ENCODE data around the gene ATP6V0B.

ATP6V0B gene

DNA sequence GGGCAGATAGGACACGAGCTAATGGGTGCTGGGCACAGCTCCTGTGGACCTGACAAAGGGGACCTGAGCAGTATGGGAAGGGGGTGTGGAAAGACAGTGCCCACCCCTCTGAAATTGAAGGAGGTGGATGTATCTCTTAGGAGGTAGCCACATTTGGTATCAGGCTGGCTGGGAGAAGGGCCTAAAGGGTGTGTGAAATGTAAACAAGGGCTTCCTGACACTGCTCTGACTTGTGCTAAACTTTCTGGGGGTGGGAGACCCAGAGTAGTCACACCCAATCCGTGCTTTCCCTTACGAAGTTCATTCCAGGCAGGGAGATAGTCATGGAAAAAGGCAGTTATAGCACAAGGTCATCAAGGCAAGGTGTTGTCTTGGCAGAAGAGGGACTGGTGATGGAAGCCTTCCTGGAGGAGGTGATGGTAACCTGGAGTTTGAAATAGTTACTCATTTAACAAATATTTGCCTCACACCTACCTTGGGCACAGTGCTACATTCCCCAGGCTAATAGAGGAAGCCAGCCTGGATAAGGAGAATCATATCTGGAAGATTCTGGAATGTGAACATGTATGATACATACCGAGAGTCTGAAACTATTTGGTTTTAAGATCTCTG lies 11.3 kb downstream of the ATP6V0B start:
- DNase-seq, result no peak

DNA sequence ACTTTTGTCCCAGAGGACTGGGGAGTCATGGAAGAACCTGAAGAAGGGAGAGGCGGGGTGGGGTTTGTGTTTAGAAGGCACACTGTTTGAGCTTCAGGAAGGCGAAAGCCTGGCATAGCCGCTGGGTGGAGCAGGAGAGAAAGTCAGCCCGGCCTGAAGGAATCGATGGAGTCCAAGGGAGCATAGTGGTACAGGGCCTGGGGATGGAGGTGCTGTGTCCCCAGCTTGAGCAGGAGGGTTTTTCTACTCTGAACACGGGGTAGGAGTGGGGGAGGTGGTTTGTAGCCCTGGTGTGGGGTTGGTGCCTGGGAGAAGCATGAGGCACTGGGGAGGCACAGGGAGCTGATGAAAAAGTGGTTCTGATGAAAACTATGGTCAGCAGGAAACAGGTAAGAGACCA lies 12.0 kb downstream of the ATP6V0B start:
- no peak for DNase-seq

DNA sequence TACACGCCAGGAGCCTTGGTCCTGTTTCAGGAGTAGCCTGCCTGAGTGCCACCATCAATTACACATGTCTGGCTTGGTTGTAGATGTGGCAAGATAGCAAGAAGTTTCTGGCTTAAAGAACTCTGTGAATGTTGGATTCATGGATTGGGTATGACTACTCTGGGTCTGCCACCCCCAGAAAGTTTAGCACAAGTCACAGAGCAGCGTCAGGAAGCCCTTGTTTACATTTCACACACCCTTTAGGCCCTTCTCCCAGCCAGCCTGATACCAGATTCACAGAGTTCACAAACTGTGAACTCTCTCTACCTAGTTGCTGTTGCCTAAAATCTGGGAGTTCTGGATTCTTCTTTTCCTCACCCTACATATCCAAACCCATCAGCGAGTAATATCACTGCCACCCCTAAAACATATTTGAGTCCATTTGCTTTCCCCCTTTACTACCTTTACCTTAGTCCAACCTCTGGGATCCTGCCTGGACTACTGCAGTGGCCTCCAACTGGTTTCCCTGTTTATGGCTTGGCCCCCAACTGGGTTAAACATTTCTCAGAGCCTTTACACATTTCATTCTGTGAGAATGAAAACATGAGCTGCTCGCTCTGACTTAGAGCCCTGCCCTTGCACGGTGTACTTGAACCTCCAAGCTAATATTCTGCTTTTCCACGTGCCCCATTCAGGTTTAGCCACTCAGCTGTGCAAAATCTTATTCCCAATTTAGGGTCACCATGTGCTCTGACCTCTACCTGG lies 12.6 kb downstream of the ATP6V0B start:
- DNase-seq, result no peak

DNA sequence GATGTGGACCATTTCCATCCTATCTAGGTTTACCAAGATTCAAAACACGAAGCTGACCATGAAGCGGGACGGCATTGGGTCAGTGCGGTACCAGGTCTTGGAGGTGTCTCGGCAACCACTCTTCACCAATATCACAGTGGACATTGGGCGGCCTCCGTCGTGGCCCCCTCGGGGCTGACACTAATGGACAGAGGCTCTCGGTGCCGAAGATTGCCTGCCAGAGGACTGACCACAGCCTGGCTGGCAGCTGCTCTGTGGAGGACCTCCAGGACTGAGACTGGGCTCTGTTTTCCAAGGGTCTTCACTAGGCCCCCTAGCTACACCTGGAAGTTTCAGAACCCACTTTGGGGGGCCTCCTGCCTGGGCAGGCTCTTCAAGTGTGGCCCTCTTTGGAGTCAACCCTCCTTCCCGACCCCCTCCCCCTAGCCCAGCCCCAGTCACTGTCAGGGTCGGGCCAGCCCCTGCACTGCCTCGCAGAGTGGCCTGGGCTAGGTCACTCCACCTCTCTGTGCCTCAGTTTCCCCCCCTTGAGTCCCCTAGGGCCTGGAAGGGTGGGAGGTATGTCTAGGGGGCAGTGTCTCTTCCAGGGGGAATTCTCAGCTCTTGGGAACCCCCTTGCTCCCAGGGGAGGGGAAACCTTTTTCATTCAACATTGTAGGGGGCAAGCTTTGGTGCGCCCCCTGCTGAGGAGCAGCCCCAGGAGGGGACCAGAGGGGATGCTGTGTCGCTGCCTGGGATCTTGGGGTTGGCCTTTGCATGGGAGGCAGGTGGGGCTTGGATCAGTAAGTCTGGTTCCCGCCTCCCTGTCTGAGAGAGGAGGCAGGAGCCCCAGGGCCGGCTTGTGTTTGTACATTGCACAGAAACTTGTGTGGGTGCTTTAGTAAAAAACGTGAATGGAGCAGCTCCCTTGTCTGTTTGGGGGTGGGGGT lies 15.8 kb downstream of the ATP6V0B start:
- no peak for DNase-seq

DNA sequence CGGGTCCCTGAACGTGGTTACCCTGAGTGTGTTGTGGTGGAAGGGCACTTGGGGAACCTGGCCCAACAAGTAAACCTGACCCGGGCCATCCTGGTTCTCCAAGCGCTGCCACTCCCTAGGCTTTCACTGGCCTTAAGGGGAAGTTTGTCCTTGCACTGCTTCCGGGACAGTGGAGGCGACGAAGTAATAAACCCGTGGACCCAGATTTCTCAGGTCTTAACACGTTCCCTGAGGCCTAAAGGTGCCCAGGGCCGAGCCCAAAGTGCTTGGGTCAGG lies 16.4 kb downstream of the ATP6V0B start:
- DNase-seq, result no peak

DNA sequence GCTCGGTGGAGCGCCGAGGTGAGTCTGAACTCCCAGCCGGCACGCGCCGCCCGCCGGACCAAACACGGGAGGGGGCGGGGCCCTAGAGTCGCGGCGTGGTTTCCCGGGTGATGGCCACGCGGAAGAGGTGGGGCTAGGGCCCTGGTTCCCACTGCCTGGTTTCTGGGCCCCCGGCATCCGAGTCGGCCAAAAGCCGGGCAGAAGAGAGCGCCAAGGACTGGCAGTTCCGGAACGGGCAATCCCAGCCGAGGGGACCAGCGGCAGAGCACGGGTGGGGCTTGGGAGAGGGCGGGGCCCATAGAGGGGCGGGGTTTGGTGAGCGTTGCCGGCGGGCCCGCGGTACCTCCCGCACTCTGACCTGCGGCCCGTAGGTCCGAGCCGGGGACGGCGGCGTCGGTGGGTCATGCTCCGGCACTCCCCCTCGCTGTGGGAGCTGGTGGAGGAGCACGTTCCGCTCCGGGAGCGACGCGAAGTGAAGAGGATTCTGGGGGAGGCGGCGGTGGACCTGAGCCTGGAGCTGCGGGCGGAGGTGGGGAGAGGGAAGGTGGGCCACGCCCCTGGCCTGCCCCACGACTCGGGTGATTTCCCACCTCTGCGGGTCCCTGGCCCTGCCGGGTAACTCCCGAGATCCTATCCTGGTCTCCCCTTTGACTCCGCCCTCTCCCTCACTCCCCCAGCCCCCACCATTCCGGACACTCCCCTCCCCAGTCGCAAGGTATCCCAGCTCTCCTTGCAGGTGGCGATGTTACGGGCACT lies 16.9 kb downstream of the ATP6V0B start, which contains the start of gene CCDC24:
CCDC24 (plus strand) TSS at position 124 of the 756 bp plus-strand sequence; CDS start at position 404, 280 bp downstream.
- DNase-seq, result peak; percentile 50 to 72 (median 56)

DNA sequence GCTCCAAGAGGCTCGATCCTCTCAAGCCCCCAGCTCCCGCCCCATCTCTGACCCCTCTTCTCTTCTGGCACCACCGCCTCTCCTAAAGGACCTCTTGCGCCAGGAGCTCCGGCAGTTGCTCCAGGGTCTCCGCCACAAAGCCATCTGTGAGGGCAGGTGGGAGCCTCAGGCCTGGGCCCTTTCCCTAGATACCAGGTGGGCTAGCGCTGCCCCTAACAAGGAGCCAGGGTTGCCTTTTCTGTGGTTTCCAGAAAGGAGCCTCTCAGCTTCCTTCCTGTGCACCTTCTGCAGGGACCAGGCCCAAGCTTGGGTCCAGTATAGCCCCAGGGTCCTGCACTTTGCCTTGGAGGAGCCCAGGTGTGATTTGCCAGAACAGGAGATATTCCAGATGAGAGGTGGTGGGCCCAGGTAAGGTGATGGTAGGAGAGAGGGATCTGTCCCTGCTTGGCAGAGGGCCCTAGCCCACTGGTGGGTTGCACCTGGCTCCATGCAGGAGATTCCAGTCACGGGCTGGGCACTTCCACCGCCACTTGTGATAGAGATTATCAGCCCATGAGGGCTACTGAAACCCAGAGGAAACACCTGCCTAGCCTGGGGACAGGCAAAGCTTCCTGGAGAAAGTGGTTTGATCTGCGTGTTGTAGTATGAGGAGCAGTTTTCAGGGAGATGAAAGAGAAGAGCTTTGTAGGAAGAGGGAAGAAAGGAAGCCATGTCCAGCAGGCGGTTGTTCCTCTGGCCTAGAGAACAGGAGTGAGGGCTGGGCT lies 17.7 kb downstream of the ATP6V0B start:
- no peak for DNase-seq

DNA sequence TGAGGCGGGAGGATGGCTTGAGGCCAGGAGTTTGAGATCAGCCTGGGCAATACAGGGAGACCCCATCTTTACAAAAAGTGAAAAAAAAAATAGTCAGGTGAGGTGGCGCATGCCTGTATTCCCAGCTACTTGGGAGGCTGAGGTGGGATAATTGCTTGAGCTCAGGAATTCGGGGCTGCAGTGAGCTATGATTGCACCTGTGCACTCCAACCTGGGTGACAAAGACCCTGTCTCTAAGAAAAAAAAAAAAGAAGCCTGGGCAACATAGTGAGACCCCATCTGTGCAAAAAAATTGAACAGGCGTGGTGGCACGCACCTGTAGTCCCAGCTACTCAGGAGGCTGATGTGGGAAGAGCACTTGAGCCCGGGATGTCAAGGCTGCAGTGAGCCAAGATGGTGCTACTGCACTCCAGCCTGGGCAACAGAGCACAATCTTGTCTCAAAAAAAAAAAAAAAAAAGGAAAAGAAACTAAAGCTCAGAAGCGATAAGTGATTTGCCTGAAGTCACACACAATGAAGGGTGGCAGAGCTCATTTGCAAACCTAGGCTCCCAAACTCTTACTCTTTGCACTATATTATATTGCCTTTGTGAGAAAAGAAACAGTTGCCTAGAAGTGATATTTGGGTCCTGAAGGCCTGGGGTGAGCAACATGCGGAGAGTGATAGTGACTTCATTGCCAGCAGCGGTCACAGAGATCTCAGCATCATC lies 18.6 kb downstream of the ATP6V0B start:
- DNase-seq, result no peak

DNA sequence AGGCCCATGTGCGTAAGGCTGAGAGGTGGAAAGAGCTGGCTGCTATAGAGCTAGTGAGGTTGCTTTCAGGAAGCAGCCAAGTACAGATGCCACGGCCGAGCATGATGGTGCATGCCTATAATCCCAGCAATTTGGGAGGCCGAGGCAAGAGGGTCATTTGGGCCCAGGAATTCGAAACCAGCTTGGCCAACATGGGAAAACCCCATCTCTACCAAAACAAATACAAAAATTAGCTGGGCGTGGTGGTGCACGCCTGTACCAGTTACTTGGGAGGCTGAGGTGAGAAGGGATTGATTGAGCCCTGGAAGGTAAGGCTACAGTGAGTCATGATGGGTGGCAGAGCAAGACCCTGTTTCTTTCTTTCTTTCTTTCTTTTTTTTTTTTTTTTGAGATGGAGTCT lies 19.3 kb downstream of the ATP6V0B start:
- DNase-seq, result no peak

DNA sequence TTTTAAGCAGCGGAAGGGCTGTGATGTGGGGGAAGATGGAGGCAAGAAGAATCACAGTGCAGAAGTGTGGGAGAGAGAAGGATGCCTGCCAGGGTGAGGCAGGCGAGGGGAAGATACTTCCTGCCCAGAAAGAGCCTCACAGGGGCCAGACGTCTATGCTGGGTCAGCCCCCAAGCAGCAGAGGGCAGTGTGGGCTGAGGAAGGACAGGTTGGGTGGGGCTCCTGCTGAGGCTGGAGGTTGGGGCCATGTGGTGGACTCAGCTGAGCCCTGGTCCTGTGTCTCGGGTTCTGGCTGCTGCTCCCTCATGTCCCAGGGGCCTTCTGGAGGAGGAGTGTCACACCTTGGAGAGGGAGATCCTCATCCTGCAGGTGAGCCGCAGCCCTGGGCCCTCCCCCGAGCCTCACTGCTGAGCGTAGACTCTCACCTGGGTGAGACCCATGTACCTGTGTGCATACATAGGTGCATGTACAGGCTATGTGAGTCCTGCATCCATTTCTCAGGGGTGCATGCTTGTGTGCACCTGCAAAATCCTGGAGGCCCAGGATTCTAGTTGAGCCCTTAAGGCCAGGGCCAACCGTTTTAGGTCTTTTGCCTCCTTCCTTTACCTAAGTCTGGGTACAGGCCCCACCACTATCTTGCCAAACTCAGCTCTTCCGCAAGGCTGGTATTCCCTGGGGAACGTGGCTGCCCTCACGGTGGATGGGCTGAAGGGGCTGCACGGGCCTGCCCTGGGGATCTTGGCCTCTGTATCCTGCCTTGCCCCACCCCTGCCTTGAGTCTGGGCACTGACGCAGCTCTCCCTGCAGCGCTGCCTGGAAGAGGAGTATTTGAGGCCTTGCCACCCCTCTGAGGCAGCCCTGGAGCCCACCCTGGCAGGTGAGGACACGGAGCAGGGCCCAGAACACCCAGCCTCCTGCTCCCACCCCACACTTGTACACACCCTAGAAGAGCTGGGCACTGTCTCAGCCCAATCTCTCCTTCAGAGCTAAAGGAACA lies 20.3 kb downstream of the ATP6V0B start:
- no peak for DNase-seq

DNA sequence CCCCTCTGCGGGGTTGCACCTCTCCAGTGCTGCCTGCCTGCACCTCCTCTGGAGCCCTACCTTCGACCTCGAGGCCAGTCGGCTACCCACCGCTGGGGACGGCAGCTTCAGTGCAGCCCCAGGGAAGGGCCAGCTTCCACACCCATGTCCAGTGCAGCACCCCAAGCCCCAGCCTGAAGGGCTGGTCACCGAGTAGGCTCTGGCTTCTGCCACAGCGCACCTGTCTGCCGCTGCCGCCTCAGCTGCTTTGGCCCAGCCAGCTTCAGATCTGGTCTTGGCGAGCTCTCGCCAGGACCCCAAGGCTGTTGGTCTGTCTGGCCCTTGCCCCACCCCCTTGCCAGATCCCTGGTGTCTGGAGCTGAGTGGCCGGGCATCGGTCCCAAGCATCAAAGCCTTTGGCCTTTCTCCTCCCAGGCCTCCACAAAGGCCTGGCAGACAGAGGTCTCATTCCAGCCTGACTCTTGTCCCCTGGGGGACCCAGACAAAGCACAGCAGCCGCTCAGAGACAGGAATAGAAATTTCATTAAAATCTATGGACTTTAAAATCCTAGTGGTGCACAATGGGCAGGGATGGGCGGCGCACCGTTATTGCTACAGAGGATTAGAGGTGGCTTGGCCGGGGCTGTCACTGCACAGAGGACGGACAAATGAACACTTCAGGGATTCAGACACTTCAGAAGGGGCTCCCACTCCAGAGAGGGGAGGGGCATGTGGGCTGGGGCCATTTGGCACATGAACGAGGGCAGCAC lies 21.4 kb downstream of the ATP6V0B start:
- DNase-seq, result no peak

DNA sequence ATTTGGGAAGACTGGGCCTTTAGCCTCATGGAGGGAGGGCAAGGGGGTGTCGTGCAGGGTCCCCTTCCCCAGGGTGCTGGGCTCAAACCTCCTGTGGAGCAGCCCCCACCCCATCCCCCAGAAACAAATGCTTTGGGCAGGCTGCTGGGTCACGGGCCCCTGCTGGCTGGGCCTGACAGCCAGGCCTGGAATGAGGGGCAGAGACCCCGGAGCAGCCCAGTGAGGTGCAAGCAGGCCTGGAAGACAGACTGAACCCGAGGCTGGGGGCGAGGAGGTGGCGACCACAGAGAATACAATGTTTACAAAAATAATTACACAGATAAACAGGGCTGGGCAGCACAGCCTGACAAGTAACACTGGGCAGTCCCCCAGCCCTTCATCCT lies 22.0 kb downstream of the ATP6V0B start:
- no peak for DNase-seq

DNA sequence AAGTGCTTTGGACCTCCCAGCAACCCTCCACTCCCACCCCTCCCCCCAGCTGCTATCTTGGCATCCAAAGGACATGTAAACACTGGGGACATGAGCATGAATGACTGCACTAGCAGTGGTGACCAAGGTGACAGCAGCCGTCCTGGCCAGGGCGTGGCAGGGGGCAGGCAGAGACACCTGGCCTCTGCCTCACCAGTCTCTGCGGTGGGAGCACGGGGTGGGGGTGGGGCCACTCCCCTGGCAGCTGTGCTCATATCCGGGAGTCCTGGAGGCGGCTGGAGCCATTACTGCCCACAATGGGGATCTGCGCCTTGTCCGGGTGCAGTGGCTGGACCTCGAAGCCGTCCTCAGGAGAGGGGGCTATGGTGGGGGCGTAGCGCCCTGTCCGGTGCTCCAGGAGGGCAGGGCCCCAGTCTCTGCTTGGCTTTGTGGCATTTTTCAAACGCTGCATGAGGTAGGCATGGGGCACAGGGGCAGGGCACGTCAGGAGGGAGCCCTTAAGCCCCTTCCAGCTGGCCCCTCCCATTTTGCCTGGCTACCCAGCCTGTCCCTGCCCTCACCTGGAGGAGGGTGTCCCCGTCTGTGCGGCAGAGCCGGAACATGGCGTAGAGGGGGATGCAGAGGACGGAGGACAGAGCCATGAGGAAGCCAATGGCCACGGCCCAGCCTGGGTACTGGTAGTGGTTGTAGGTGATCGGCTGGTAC lies 22.7 kb downstream of the ATP6V0B start:
- no peak for DNase-seq

DNA sequence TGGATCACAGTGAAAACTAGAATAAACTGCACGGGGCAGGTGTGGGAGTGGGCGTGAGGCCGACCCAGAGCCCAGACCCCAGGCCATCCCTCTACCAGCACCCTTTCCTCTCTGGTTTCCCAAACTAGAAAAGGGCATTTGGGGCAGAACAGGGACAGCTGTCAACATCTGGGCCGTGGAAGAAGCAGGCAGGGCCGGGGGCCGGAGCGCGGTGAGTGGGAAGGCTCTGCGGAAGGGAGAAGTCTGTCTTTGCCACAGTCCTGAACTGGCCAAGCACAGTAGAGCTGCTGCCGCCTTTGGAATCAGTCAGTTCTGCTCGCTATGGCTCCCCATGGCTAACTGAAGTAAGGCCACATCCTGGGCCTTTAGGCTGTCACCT lies 23.2 kb downstream of the ATP6V0B start:
- DNase-seq, result no peak

DNA sequence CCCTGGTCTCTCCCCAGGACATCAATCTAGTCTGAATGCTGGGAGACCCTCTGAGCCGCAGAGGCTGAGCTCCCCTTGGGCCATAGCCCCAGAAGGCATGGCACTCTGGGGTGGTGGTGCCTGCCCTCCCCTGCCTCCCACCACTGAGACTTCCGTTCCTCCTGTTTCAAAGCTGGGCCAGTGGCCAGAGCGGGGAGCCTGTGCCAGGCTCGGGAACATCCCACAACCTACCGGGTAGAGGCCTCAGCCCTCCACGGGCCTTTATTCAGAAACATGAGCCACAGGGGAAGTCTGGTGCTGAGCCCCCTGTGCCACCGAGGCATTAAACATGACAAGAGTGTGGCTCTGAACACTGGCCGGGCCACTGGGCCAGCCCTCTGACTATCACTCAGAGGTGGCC lies 24.7 kb downstream of the ATP6V0B start:
- no peak for DNase-seq

DNA sequence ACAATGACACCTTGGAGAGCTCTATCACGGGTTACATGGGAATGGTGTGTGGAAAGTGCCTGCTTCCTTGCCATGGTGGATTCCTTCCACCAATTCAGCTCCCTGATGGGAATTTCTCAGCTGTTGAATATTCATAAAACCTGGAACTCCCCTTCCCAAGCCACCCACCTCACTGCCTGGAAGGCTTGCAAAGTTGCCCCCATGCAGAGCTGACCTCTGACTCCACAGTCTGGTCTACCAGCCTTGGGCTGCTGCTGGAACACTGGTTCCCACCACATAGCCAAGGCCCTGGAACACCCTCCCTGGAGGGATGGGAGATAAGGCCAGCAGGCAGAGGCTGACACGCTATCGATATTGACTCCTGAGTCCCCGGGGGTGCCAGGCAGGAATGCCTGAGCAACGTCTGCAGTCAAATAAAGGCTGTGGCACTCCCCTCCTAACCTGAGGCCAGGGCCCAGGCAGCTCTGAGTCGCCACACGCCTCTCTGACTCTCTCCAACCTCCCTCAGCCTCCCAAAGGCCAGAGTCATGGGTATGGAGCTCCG lies 25.4 kb downstream of the ATP6V0B start:
- DNase-seq, result no peak

DNA sequence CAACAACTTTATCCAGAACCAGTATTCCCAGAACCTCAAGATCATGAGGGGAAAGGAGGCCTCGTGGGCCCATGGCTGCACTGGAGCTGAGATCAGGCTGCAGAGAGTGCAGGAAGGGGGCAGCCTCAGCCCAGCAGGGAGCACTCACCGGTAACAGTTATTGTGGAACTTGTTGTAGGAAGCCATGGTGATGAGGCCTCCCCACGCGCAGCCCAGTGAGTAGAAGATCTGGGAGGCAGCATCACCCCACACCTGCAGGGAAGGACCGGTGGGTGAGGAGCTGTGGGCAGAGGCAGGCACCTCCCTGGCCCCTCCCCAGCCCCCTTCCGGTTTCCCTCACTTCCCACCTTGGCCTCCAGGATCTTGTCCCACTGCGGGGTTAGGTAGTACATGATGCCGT lies 27.4 kb downstream of the ATP6V0B start:
- DNase-seq, result no peak

DNA sequence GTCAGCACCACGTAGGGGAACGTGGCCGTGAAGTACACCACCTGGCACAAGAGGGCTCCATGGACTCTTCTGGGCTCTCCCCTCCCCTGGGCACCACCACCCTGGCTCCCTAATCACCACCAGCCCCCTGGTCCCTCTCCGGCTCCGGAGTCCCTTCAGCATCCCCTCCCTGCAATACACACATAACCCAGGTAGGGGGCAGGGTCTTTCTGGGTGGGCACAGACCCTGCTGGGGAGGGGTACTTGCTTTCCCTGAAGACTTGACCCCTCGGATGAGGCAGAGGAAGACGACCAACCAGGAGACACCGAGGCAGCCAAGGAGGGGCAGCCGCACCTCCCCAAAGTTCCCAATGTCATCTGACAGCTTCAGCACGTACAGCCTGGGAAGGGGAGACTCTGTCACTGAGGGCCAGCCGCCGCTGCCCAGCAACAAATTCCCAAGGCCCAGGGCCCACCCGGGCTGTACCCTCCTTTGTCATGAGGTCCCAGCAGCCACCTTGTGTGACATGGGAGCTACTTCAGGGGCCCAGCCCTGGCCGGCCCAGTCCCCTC lies 27.9 kb downstream of the ATP6V0B start:
- no peak for DNase-seq
